Astrocyte of the spinal cord (primary cell): ENCODE data around the gene ZMIZ1.

Experiments
- DNase-seq: peaks from one replicate; pipeline ENCODE4 v3.0.0; 2011; ENCODE audit warnings: low read depth, low spot score
- H3K4me3 ChIP-seq: 2 replicates; pipeline ENCODE4 v1.5.1; 2011; ENCODE audit warnings: low read depth, mild to moderate bottlenecking, low read length, moderate library complexity
- in situ Hi-C: cut with HindIII; loops from 2 replicates; pipeline ENCODE4 v1.10.0; 2017; ENCODE audit warnings: low sequenced_read_pairs
- TF ChIP-seq, protein P1 (sequence below): IDR thresholded peaks from 2 replicates; pipeline ENCODE4 v1.5.1; 2012; ENCODE audit warnings: low read depth, mild to moderate bottlenecking, low read length, inconsistent platforms

Gene ZMIZ1

DNA sequence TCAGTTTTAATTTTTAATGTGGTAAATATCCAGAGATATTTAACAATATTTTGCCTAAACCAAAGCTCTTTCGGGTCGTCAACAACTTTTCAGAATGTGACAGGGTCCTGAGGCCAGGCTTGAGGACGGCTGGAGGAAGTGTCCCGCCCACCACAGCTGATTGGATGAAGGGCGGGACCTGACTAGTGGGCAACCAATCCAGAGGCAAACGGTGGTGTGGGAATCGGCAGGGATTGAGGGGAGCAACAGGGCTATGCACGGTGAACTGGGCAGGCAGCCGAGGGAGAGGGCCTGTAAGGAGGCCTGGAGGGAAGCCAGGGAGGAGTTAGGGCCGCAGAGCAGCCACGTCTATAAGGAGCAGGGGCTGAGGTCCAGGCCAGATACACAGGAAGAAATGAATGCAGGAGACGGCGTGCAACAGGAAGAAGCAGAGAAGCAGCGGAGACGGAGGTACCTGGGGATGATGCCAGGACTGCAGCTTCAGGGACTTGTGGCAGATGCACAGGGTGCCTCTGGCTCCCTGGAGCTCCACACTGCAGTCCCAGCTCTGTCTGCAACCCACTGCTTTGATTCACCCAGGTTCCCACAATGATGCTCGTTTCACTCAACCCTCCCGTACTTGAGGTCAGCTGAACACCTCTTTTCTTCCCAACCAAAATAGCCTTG is 46.1 kb upstream of the ZMIZ1 start:
- H3K4me3 ChIP-seq: no peak overlapping the region
- TF ChIP-seq, protein P1, sequence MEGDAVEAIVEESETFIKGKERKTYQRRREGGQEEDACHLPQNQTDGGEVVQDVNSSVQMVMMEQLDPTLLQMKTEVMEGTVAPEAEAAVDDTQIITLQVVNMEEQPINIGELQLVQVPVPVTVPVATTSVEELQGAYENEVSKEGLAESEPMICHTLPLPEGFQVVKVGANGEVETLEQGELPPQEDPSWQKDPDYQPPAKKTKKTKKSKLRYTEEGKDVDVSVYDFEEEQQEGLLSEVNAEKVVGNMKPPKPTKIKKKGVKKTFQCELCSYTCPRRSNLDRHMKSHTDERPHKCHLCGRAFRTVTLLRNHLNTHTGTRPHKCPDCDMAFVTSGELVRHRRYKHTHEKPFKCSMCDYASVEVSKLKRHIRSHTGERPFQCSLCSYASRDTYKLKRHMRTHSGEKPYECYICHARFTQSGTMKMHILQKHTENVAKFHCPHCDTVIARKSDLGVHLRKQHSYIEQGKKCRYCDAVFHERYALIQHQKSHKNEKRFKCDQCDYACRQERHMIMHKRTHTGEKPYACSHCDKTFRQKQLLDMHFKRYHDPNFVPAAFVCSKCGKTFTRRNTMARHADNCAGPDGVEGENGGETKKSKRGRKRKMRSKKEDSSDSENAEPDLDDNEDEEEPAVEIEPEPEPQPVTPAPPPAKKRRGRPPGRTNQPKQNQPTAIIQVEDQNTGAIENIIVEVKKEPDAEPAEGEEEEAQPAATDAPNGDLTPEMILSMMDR: no peak
- DNase-seq: peak; percentile 13
- in situ Hi-C loops: no loop called here

DNA sequence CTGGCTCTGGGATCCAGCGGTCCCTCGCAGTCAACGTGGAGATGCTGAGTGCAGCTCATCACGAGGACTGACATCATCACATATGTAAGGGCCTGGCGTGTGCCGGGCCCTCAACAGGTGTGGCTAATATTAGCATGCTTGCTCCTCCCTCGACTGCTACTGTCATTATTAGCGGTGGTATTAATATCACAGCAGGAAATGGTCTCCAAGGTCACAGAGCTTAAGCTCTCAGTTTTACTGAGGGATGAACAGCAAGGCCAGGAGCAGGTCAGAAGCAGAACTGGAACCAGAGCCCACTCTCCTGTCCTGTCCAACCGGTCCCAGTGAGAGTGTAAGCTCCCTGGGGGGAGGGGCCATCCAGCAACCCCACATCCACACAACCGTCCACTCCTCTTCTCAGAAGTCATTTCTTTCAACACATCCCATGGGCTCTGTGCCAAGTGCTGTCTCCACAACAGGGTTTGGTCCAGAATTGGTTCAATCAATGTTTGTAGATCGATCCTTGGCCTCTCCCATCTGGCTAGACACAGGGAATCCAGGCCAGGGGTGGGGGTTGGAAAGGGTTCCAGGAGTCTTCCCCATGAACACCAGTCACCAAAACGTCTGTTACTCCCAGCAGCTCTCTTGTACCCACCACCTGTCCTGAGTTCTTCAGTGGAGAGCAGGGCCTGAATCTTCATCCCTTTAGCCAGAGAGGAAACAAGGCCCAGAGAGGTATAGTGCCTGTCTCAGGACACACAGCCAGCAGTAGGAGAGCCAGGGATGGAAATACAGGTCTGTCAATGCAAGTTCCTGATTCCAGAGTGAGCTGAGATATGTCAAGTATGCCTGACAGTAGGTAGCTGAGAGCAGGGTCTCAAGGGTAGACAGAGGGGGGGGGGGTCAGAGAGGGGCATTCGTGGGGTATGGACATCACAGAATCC is 45.3 kb upstream of the ZMIZ1 start:
- no peak for DNase-seq
- no peak overlapping the region for H3K4me3 ChIP-seq
- in situ Hi-C loops: no loop called here
- TF ChIP-seq, protein P1: no peak

DNA sequence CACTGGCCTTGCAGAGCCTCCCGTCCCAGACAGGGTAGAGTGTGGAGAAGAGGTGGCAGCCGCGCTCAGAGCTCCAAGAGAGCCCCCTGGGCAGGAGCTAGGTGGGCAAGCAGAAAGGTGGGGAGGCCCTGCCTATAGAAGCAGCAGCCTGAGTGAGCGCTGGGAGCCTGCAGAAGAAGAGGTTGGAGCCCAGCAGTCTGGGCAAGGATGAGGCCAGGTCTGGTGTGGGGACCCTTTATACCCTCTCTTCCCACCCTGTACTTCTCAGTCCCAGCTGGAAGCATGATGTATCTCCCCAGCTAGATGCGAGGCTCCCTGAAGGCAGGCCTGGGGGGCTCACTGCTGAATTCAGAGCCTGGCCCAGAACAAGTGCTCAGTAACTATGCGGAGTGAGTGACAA is 44.5 kb upstream of the ZMIZ1 start:
- TF ChIP-seq, protein P1: no peak
- H3K4me3 ChIP-seq: no peak overlapping the region
- in situ Hi-C loops: no loop called here
- no peak for DNase-seq

DNA sequence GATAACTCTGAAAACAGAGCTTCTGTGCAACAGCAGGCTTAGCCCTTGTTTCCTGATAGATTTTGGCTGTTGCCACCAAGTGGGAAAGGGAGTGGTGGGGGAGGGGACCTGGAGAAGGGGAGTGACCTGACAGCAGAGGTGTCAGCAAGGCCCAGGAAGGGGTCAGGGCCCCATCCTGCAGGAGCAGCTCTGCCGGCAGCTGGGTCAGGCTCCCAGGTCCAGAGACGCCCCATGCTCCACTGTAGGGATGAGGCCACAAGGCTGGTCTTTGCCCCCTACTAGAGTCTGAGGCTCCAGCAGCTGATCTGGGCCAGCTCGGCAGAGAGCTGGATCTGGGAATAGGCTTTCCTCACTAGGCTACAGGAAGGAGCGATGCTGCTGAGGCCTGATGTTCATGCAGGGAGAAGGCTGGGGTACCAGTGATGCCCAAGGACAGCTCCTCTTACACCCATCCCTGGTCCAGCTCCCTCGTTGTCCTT is 44.0 kb upstream of the ZMIZ1 start:
- no peak overlapping the region for H3K4me3 ChIP-seq
- in situ Hi-C loops: no loop called here
- DNase-seq: no peak
- TF ChIP-seq, protein P1: no peak

DNA sequence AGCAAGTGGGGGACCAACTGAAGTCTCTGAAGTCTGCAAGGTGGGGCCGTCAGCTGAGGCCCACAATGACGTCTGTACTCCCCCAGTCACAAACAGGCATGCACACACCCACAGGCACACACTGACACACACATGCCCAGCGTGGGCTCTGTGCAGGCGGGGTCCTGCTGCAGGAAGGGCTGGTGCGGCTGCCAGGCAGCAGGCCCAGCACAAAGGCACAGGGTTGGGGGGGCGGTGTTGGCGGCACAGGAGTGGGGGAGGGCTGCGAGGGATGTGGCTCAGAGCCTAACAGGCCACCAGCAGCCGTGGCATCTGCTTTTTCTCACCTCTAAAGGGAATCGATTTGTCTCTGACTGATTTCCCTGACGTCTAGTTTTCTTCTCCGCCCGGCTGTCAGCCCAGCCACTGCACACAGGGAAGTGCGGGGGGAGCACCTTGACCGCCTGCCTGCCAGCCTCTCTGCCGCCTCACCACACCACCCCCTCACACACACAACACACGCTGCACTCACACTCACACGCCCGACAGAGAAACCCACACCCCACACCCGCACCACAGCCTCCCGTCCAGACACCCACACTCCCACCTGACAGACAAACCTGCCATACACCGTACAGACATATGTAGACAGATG is 43.5 kb upstream of the ZMIZ1 start:
- in situ Hi-C loops: no loop called here
- H3K4me3 ChIP-seq: no peak overlapping the region
- TF ChIP-seq, protein P1: no peak
- no peak for DNase-seq

DNA sequence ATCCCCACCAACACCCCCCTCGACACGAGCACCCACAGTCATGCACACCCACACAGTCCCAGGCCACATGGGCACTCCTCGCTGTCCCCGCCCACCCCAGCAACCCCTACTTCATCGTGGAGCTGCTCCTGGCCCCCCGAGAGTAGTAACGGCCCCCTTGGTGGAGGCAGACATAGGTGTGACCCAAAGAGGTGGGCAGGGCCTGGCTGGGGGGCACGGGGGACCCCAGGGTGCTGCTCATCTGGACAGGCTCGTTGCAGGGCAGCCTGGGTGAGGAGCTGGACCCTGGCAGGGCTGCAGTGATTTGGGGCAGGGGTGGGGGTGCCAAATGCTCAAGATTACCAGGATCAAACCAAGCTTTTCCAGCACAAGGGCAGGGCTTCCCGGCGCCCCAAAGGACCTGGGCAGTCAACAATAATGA is 42.4 kb upstream of the ZMIZ1 start:
- no peak for DNase-seq
- TF ChIP-seq, protein P1: no peak
- H3K4me3 ChIP-seq: no peak overlapping the region
- in situ Hi-C loops: no loop called here
